Sigmoid colon (tissue), 4 donors: ENCODE data around the gene ROBO1.

ENCODE experiments used
- CTCF ChIP-seq, 4 experiments: fragments of 450-650 bp in 3 of 4; fragments of 200-600 bp in 1 of 4; IDR thresholded peaks; one replicate each; pipeline ENCODE4 v1.5.1; 2016 to 2019; ENCODE audit warnings: antibody characterized with exemption in 4 of 4, mild to moderate bottlenecking in 3 of 4, moderate library complexity in 2 of 4
- EP300 ChIP-seq, 4 donors: sonication (generic); formaldehyde crosslinking; IDR thresholded peaks; one replicate each; pipeline ENCODE4 v1.6.1; 2017; ENCODE audit warnings: antibody characterized with exemption in 4 of 4
- POLR2A ChIP-seq, 2 donors: fragments of 450-650 bp; IDR thresholded peaks; one replicate each; pipeline ENCODE4 v1.6.1; 2016; ENCODE audit warnings: antibody characterized with exemption in 2 of 2, mild to moderate bottlenecking in 2 of 2, moderate library complexity in 2 of 2
- POLR2AphosphoS5 ChIP-seq, 4 donors: sonication (generic); formaldehyde crosslinking; IDR thresholded peaks; one replicate each; pipeline ENCODE4 v1.6.1; 2017; ENCODE audit warnings: antibody characterized with exemption in 4 of 4

GRCh38 chr3:78726545-78726944 lies 1041.3 kb downstream of the ROBO1 start:
- TF ChIP-seq POLR2A (IDR thresholded peaks at IDR 0.05), result no peak
- no peak for TF ChIP-seq CTCF (IDR thresholded peaks at IDR 0.05)
- no peak for TF ChIP-seq POLR2AphosphoS5 (IDR thresholded peaks at IDR 0.05)
- no peak for TF ChIP-seq EP300 (IDR thresholded peaks at IDR 0.05)
